NT2/D1 (cell line): ENCODE data around the gene CACNA1D.

Source experiments
- DNase-seq: peaks from one replicate; pipeline ENCODE4 v3.0.0-alpha.2; 2011; ENCODE audit warnings: low read depth, low spot score
- H3K27me3 ChIP-seq: 2 replicates; pipeline ENCODE4 v1.6.0; 2011; ENCODE audit warnings: mild to moderate bottlenecking; ENCODE audit not compliant: insufficient read length, insufficient read depth
- H3K36me3 ChIP-seq: 2 replicates; pipeline ENCODE4 v1.6.1; 2011; ENCODE audit warnings: mild to moderate bottlenecking, low read length, mixed read lengths; ENCODE audit not compliant: insufficient read depth, insufficient read length
- H3K4me1 ChIP-seq: 2 replicates; pipeline ENCODE4 v1.5.1; 2011; ENCODE audit not compliant: insufficient read depth, insufficient read length
- H3K4me3 ChIP-seq: 2 replicates; pipeline ENCODE4 v1.5.1; 2011; ENCODE audit warnings: low read depth; ENCODE audit not compliant: insufficient read length
- H3K9ac ChIP-seq: 2 replicates; pipeline ENCODE4 v1.6.0; 2011; ENCODE audit warnings: low read depth; ENCODE audit not compliant: insufficient read length
- H3K9me3 ChIP-seq: 2 replicates; pipeline ENCODE4 v1.5.1; 2011; ENCODE audit warnings: mild to moderate bottlenecking, low read length; ENCODE audit not compliant: insufficient read depth
- SUZ12 ChIP-seq: IDR thresholded peaks from 2 replicates; pipeline ENCODE4 v1.6.1; 2011; ENCODE audit not compliant: insufficient read length, insufficient read depth; ENCODE audit errors: extremely low read depth
- YY1 ChIP-seq: IDR thresholded peaks from 2 replicates; pipeline ENCODE4 v1.6.1; 2011; ENCODE audit not compliant: insufficient read length, insufficient read depth
- ZNF274 ChIP-seq: IDR thresholded peaks from 2 replicates; pipeline ENCODE4 v1.6.1; 2011; ENCODE audit warnings: mild to moderate bottlenecking, low read depth, low read length

Gene CACNA1D

DNA sequence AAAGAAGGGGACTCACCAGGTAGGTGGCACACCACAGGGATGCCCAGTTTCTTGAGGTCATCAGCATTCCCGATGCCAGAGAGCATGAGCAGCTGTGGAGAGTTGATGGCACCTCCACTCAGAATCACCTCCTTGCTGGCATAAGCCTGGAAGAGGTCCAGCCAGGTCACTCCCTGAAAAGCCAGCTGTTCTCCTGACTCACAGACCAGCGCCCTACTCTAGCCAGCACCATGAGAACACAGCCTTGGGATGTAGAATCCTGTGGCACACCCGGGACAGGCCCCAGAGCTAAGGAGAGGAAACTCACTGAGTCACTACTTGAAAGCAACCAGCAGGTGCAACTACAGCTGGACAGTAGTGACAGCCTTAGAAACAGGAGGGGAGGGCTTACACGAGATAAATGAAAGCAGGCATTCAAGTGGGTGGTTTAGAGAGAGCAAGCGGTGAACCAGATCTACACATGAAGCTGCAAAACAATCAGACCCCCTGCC lies 327.3 kb downstream of the CACNA1D start:
- Histone ChIP-seq H3K4me3 (no peak overlapping the region), H3K27me3 (no peaks in the 10 kb centered on the region), H3K4me1 (no peaks in the 10 kb centered on the region), H3K9me3 (no peaks in the 10 kb centered on the region), H3K9ac (no peak overlapping the region), H3K36me3 (peaks cover 60% of the 10 kb centered on the region)
- DNase-seq = no peak
- TF ChIP-seq YY1 = no peak
- no peak for TF ChIP-seq ZNF274
- TF ChIP-seq SUZ12 = no peak

DNA sequence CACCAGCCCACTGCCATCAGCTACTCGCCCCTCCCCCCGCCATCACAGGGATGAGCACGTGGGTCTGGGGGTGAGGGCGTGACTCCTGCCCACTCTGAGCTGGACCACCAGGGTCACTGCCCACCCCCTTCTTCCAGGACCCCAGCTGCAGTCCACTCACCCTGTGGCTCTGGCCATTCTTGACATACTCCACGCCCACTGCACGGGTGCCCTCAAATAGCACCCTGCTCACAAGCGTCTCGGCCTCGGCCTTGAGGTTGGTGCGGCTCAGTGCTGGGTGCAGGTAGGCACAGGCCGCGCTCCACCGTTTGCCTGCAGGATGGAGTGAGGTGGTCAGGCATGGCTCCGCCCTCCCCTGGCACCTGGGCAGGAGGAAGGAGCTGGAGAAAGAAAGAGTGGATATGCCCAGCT lies 327.9 kb downstream of the CACNA1D start:
- no peaks in the 10 kb centered on the region for H3K4me1 ChIP-seq
- H3K36me3 ChIP-seq = peaks cover 56% of the 10 kb centered on the region
- H3K4me3 ChIP-seq = no peak overlapping the region
- H3K9me3 ChIP-seq = no peaks in the 10 kb centered on the region
- H3K9ac ChIP-seq = no peak overlapping the region
- TF ChIP-seq YY1 (no peak), ZNF274 (no peak), SUZ12 (no peak)
- H3K27me3 ChIP-seq = no peaks in the 10 kb centered on the region
- DNase-seq = no peak

DNA sequence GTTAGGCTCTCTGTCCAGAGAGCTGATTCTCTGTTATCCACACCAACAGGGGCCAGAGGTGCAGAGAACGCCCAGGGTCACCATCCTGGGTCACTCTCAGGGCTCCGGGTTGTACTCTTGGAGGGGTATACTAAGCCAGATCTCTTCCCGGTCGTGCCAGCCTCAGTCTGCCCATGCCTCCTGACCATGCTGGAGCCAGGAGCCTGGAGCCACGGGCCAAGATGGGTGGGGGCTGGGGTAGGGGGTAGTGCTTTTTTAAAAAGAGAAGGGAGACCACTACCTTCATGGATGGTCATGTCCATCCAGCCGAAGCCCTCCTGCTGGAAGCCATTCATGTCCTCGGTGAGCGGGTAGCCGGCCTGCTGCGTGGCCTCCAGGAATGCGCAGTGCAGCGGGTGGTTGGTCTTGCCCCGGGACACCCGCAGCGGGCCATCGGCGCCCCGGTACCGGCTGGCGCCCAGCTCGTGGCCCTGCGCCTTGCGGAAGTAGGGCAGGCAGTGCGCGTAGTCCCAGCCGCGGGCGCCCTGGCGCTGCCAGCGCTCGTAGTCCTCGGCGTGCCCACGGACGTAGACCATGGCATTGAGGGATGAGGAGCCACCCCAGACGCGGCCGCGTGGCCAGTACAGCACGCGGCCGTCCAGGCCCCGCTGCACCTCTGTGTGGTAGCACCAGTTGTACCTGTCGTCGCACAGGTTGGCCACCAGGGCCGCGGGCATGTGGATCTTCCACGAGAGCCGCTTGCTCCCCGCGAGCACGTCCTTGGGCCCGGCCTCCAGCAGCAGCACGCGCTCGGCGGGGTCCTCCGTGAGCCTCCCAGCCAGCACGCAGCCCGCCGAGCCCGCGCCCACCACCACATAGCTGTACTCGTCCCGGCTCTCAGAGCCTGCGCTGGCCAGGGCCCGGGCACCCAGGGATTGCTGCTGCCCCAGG lies 328.9 kb downstream of the CACNA1D start:
- no peak for TF ChIP-seq ZNF274
- TF ChIP-seq YY1 = no peak
- no peak for TF ChIP-seq SUZ12
- no peak overlapping the region for H3K9ac ChIP-seq
- H3K4me3 ChIP-seq = no peak overlapping the region
- H3K4me1 ChIP-seq = no peaks in the 10 kb centered on the region
- no peak for DNase-seq
- H3K36me3 ChIP-seq = peaks cover 46% of the 10 kb centered on the region
- no peaks in the 10 kb centered on the region for H3K27me3 ChIP-seq
- no peaks in the 10 kb centered on the region for H3K9me3 ChIP-seq

DNA sequence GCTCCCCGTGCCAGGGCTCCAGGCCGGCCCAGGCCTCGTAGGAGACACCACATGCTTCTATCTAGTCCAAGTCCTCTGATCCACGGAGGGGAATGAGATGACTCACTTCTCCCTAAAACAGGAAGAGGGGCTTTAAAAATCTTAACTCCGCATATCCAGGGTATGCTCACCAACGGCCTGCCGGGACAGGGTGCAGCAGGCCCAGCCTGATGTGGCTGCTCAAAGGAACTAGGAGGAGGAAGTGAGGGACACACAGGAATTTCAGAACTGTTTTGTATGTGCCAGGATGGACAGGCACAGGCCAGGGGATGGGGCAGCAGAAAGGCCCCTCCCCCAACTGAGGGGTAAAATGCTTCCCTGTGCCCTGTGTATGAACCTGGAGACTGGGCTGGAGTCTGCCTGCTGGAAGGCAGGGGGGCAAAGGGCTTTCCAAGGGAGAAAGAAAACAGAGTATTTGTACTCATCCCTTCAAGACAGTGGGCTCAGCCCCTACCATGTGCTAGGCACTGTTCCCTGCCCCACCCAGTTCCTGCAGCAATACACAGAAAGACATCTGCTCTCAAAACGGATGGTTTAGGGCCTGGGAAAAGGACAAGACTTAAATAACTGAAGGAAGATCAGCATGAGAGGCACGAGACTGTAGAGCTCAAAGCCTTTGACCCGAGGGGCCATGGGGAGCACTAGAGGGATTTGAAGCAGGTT lies 329.7 kb downstream of the CACNA1D start:
- Histone ChIP-seq H3K9me3 (no peaks in the 10 kb centered on the region), H3K9ac (no peak overlapping the region), H3K36me3 (peaks cover 38% of the 10 kb centered on the region), H3K4me1 (no peaks in the 10 kb centered on the region), H3K27me3 (no peaks in the 10 kb centered on the region), H3K4me3 (no peak overlapping the region)
- no peak for DNase-seq
- TF ChIP-seq SUZ12 (no peak), YY1 (no peak), ZNF274 (no peak)

DNA sequence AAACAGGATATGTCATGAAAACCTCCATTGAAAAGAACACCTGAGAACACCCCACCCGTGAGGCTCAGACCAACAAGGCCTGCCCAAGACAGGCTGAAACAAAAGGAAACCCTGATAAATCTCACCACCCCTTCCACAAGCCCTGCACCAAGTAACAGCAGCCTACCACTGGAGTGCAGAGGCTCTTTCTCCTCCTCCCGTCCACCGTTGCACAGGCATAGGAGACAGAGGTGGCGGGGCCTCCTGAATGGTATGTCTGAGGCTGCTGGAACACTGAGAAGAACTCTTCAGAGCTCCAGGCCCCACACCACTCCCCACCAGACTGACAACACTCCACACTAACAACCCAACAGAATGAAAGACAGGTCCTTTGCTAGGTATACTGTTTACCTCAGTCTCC lies 330.4 kb downstream of the CACNA1D start:
- Histone ChIP-seq H3K36me3 (peaks cover 35% of the 10 kb centered on the region), H3K27me3 (no peaks in the 10 kb centered on the region), H3K9me3 (no peaks in the 10 kb centered on the region), H3K9ac (no peak overlapping the region), H3K4me1 (no peaks in the 10 kb centered on the region), H3K4me3 (no peak overlapping the region)
- no peak for TF ChIP-seq YY1
- no peak for TF ChIP-seq SUZ12
- no peak for TF ChIP-seq ZNF274
- DNase-seq = no peak

DNA sequence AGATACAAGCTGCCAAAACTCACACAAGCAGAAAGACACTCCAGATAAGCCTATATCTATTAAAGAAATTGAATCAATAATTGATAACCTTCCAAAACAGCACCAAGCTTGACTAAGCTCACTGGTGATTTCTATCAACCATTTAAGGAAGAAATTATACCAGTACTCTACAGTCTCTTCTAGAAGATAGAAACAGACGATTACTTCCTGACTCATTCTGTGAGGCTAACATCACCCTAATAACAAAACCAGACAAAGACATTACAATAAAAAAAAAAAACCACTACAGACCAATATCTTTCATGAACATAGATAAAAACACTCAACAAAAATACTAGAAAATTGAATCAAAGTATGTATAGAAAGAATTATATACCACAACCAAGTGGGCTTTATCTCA lies 331.6 kb downstream of the CACNA1D start:
- H3K36me3 ChIP-seq = peaks cover 25% of the 10 kb centered on the region

DNA sequence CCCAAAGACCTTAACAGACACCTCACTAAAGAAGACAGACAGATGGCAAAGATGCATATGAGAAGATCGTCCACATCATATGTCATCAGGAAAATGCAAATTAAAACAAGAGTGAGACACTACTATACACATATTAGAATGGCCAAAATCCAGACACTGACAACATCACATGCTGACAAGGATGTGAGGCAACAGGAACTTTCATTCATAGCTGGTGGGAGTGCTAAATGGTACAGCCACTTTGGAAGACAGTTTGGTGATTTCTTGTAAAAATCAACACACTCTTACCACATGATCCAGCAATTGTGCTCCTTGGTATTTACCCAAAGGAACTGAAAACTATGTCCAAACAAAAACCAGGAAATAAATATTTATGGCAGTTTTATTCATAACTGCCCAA lies 334.2 kb downstream of the CACNA1D start:
- Histone ChIP-seq H3K4me1 (no peaks in the 10 kb centered on the region), H3K36me3 (peaks cover 6% of the 10 kb centered on the region)
- DNase-seq = no peak

More for the DNA sequence above, 331.6 kb downstream of the CACNA1D start:
- DNase-seq = no peak
- no peak for TF ChIP-seq SUZ12
- no peak for TF ChIP-seq ZNF274
- TF ChIP-seq YY1 = no peak
- no peaks in the 10 kb centered on the region for H3K9me3 ChIP-seq
- H3K9ac ChIP-seq = no peak overlapping the region
- no peaks in the 10 kb centered on the region for H3K4me1 ChIP-seq
- H3K4me3 ChIP-seq = no peak overlapping the region
- H3K27me3 ChIP-seq = no peaks in the 10 kb centered on the region

More for the DNA sequence above, 334.2 kb downstream of the CACNA1D start:
- no peaks in the 10 kb centered on the region for H3K9me3 ChIP-seq
- H3K4me3 ChIP-seq = no peak overlapping the region
- no peak overlapping the region for H3K9ac ChIP-seq
- no peaks in the 10 kb centered on the region for H3K27me3 ChIP-seq
- TF ChIP-seq SUZ12 (no peak), YY1 (no peak), ZNF274 (no peak)
